GM10266 (cell line): ENCODE results near the gene ASIC4.

Experiments
- DNase-seq: peaks from one replicate; pipeline ENCODE4 v3.0.0; 2012; ENCODE audit errors: extremely low spot score
- CTCF ChIP-seq: IDR thresholded peaks from 2 replicates; pipeline ENCODE4 v1.5.1; 2012; ENCODE audit warnings: mild to moderate bottlenecking, low read depth; ENCODE audit not compliant: control insufficient read depth, insufficient read depth; ENCODE audit errors: missing control alignments

The ASIC4 gene

GRCh38 chr2:219563271-219563928, 49.1 kb downstream of the ASIC4 start:
- DNase-seq, result no peak
- no peak for TF ChIP-seq CTCF

GRCh38 chr2:219565130-219566080, 51.1 kb downstream of the ASIC4 start:
- no peak for DNase-seq
- no peak for TF ChIP-seq CTCF

GRCh38 chr2:219566640-219567039, 52.4 kb downstream of the ASIC4 start:
- no peak for DNase-seq
- TF ChIP-seq CTCF, result no peak

GRCh38 chr2:219567131-219567530, 52.8 kb downstream of the ASIC4 start:
- TF ChIP-seq CTCF, result no peak
- DNase-seq, result no peak

GRCh38 chr2:219567791-219568361, 53.6 kb downstream of the ASIC4 start:
- DNase-seq, result no peak
- TF ChIP-seq CTCF, result no peak

- DNase-seq, result no peak
- no peak for TF ChIP-seq CTCF
These were observed 54.8 kb downstream of the ASIC4 start for GRCh38 chr2:219569041-219569440.
